Testis (tissue), 2 donors: ENCODE measurements around the gene ENDOU.

ENCODE experiments used
- CTCF ChIP-seq, 3 experiments: fragments of 450-650 bp in 2 of 3; fragments of 200-600 bp in 1 of 3; sonication (generic) in 1 of 3; IDR thresholded peaks; one replicate each; pipeline ENCODE4 v1.5.1; 2016 to 2019; ENCODE audit warnings: antibody characterized with exemption in 3 of 3, mild to moderate bottlenecking in 2 of 3, moderate library complexity in 1 of 3
- POLR2A ChIP-seq: fragments of 450-650 bp; IDR thresholded peaks from one replicate; pipeline ENCODE4 v1.6.1; 2017; ENCODE audit warnings: antibody characterized with exemption, mild to moderate bottlenecking, moderate library complexity

- TF ChIP-seq POLR2A (no peak), CTCF (IDR thresholded peaks at IDR 0.05) (no peak)
Observed at GRCh38 chr12:47732504-47732903, 7.2 kb upstream of the ENDOU start.
